Hypothalamus (tissue), 51 donors: ENCODE results near the gene HS3ST6.
A peak's percentile ranks its signal among the peaks of the same experiment; 100 is the strongest.
"Not testable (repeated sequence)": the region's sequence is repeated elsewhere in the genome, so short reads cannot be mapped to it uniquely, and the experiment has no call there.

Source experiments
- DNase-seq, 51 donors: peaks; one replicate each; lab custom pipeline; 2025; lab: John Stamatoyannopoulos, UW

The HS3ST6 gene

DNA sequence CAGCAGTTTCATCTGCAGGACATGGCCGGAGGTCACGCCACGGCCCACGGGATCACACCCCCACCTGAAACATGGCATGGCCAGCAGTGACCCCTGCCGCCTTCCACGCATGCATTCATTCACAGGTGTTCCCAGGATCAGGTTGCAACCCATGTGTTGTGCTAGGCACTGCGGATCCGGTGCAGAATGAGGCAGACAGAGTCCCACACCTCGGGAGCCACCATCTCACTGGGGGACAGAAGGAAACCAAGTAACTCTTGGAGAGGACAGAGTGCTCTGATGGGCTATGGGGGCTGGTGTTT, 29.1 kb upstream of the HS3ST6 start:
- DNase-seq, result no peak

DNA sequence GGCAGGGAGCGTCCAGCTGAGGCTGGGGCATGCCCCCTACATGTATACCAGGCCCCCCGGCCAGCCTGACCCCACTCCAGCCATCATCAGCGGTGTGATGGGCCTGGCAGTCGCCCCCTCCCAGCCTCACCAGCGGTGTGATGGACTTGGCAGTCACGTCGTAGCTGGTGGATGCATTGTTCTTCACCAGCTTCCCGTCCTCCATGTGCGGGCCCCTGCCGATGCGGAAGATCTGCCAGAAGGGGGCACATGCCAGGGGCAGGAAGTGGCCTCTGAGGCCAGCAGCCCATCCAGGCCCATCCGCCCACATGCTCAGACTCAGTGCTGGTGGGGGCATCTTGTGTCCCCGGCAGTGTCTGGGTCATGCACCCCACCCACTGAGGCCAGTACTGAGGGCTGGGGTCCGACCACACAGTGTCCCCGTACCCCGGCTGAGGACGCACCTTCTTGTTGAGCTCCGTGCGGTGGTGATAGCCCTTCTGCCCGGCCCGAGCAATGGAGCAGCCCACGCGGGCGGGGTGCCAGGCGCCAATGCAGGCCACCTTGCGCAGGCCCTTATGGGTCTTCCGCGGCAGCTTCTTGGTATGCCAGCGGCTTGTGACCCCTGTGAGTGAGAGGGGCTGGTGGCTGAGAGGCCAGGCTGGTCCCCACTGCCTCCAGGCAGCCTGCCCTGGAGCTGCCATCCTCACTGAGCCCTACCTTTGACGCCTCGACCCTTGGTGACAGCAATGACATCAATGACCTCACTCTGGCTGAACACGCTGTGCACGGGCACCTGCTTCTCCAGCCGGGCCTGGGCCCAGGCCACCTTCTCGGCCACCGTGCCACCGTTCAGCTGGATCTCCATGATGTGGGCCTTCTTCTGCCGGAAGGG, 28.5 kb upstream of the HS3ST6 start:
- no peak for DNase-seq

DNA sequence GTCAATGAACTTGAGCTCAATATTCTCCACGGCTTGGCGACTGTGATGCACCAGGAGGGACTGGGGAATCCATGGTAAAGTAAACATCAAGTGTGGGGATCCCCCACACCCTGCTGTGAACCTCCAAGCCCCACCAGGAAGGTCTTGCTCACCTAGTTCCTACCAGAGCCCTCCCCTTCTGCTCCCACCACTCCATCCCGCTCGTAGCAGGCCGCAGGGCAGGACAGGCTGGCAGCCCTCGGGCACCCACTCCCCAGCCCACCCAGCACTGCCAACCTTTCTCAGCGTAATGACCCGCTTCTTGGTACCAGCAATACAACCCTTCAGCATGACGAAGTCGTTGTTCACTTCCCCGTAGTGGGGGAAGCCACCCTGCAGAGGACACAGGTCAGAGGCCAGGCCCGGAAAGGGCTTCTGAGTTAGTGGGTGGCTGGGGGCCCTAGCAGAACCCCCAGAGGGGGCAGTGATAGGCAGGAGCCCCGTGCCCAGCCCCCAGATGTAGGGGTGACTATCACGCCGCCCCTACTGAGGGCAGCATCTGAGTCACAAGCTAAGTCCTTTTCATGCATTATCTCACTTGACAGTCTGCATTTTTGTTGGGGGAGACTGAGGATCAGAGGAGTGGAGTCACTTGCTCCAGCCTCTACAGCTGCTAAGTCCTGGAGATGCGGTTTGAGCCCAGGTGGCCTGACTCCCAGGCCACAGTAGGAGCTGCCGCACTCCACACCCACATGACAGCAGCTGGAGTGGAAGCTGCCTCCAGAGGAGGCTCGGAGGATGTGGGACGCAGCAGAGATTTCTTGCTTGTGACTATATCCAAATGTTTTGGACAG, 27.6 kb upstream of the HS3ST6 start:
- DNase-seq, result no peak

DNA sequence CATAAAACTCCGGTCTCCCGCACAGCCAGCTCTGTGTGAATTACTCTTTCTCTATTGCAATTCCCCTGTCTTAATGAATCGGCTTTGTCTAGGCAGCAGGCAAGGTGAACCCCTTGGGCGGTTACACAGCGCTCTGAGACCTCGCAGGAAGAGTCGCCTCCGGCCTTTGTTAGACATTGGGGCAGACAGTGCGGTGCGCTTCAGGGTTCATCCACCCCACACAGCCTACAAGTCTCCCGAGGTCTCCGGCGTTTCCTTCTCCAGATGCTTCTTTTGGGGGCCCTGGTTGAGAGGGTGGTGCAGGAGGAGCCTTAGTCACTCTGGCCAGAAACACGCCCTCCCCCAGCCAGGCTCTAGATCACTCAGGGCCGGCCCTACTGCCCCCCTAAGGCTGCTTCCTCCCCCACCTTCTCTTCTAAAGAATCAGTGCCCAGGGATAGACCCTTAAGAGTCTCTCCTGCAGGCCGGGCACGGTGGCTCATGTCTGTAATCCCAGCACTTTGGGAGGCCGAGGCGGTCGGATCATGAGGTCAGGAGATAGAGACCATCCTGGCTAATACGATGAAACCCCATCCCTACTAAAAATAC, 26.5 kb upstream of the HS3ST6 start:
- DNase-seq, result no peak

DNA sequence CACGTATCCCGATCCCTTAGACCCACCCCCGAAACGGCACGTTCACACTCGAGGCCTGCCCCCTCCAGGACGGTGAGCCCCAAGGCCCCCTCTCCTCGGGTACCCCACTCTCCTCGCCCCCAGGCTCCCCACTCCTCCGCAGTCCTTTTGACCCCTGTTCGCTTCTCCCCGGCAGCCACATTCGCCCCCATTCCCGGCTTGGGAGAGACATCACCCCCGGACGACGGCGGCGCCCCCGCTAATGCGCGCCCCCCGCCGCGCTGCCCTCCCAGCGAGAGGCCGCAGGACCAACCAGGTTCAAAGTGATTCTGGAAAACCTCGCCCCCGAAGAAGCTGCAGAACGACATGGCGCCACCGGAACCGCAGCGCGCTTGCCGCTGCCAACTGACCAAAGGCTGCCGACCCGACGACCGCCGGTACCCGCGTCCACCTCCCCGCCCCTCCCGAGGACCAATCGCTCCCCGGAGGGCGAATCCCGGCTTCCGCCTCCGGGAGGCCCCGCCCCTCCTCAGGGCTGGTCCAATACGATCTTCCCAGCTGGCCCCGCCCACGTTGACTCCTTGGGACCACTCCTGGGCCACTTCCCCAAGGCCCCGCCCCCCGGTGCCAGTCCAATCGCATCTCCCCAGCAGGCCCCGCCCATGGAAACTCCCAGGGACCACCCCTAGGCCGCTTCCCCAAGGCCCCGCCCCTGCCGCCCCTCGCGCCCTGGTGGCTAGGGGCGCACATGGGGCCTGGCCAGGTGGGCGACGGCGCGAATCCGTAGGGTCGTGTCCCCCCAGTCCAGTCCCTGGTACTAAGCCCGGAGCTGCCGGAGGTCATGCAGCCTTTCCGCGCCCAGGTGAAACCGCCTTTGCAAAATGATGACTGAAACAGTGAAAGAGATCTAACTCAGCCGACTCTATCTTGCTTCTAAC, 24.9 kb upstream of the HS3ST6 start, which contains the start of gene MSRB1:
Gene MSRB1 (minus strand): TSS at position 390 of the 917 bp plus-strand sequence. CDS start 43 bp downstream, at position 347.
- DNase-seq, result peak; percentile 62 to 100 (median 98)

DNA sequence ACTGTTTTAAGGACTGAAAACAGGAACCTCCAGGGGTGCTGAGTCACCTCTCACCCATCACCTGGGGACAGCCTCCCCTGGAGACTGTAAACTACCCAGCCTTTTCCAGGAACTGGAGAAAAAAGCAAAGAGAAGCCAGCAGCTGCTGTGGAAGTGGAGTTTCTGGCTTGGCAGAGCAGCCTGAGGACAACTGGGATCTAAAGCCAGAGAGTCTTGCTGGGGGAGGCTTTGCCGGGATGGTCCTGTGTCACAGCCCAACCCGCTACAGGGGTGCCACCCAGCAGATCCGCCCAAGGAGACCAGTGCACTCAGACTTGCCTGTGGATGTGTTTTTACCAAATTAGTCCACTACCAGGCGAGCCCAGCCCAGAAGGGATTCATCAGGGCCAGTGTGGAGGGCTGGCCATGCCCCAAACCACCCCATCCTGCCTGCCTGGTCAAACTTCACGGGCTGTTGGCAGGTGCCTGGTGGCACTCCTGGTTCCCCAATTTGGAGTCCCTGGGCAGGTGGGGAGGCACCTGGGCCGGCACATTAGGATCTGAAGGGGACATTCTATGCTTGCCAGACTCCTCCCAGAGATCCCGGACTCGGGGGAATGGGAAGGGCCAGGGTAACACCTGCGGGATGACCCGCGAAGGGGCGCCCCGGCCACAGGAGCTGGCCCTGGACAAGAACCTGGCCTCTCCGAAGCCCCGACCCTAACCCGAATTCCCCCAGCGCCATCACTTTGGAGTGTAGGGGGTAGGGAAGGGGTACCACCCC, 24.0 kb upstream of the HS3ST6 start:
- peak in 2 of 51 donors; percentile 6 to 12 for DNase-seq

DNA sequence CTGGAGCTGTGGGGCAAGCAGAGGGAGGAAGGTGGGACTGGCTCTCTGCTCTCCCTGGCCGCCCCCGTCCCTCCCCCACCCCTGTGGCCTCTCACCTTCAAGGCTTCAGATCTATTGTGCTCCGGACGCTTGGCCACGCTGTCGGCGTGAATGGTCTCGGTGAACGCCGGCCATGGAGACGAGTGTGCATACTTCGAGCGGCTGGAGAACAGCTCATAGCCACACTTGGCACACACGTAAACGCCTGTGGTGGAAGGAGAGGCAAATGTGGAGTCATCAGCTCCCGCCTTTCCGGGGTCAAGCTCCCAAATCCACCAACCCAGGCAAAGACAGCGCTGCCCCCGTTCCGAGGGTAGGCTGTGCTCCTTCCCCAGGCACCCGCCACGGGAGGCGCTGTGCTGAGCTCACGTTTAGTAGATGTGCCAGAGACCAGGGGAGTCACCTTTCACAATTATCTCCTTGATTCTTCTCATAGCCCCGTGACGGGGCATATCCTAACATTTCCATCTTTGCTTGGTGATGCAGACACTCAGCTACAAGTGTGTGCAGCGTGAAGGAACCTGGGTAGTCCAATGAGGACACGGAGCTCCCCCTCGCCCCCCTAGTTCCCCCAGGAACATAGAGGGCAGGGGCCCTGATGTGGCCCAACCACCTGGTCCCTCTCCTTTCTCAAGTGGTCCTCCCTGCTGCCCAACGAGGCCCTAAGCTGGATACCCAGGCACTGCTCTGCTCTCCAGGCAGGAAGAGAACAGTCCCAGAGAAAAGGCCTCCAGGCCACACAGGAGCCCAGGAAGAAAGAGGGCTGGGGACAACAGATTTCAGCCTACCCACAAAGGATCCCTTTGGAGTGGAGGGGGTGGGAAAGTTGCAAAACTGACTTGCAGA, 23.2 kb upstream of the HS3ST6 start:
- DNase-seq, result no peak

DNA sequence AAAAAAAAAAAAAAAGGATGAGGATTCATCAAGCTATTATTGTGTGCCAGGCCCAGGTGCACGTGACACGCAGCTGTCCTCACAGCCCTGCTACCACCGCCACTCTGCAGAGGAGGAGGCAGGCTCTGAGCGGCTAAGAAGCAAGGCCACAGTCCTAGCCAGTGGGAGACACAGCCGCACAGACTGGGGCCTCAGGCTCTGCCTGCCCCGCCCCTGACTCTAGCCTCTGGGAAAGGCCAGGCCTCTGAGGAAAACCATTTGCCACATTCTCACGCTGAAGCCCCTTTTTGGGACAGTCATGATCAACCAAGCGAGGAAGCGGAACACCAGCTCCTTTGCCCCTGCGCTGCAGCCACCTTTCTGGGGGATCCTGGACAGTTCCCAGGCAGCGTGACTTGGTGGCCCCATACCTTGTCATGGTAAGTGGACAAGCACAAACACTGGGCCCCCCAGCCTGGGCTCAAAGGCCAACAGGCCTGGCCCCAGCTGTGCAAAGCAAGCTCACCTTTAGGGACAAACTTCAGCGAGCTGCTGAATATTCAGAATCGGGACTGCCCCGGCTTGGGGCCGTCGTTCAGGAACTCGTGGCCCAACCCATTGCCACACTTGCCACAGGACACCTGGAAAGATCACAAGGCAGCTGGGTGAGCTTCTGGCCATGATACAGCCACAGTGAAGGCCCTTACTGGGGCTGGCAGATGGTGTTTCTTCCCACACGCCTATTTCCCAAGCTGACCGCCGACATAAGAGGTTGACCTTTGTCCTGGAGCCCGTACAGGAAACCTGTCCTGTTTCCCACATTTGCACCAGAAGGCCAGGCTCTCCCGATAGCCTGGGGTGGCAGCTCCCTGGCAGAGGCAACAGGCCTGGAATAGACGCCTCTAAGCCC, 22.3 kb upstream of the HS3ST6 start:
- DNase-seq, result no peak

DNA sequence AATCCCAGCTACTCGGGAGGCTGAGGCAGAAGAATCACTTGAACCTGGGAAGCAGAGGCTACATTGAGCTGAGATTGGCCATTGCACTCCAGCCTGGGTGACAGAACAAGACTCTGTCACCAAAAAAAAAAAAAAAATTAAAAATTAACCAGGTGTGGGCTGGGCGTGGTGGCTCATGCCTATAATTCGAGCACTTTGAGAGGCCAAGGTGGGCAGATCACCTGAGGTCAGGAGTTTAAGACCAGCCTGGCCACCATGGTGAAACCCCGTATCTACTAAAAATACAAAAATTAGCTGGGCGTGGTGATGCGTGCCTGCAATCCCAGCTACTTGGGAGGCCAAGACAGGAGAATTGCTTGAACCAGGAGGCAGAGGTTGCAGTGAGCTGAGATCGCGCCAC, 21.6 kb upstream of the HS3ST6 start:
- not testable (repeated sequence) for DNase-seq

DNA sequence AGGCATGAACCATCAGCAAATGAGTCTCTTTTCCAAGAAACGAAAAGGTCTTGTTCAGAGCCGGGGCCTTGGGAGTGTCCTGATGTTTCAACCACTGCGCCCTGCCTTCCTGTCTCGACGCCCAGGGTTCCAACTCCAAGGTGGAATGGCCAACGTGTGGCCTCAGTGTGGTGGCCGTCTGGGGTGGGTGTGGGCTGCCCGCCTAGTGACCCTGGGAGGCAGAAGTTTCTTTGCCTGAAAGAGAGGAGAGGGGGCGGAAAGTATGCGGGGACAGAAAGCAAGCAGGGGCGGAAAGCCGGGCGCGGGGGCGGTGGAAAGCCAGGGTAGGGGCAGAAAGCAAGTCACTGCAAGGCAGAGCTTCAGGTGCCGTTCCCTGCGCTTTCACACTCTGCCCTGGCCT, 20.7 kb upstream of the HS3ST6 start:
- DNase-seq, result no peak

DNA sequence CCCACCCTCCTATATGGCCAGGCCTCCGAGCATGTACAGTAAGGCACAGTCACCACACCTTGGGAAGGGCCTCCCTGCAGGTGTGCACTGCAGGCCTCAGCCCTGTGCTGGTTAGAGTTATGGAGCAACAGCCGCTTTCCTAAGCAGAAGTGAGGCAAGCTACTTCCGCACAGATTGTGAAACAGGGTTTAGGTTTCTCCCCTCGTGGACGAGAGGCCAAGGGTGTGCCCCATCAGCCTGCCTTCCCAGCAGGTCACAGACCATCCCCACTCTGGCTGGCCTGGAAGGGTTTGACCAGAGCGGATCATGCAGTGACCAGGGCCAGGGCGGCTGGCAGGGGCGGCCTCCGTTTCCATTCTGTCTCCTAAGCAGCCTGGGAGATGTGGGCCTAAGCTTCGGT, 20.1 kb upstream of the HS3ST6 start:
- peak in 2 of 51 donors; percentile 15 to 18 for DNase-seq

DNA sequence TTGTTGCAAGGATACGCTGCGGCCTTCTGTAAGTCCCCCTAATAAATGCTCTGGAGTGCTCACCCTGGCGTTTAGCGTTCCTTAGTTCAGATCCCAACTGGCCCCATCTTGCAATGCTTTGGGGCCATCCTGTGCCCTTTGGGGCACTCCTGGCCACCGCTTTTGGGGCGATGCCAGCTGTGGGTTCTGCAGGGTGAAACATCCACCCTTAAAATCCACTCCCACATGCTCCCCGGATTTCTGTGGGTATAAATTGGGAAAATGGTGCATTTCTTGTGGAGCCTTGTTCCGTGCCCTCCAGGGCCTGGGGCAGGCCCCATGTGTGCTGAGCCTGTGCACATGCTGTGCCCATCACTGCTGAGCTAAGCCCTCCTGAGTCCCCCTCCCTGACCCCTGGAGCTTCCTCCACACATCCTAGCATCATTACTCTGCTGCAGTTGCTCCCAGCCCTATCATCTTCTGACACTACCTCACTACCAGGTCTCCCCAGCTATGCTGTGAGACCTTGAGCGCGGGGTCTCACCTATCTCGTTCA, 18.8 kb upstream of the HS3ST6 start:
- no peak for DNase-seq

DNA sequence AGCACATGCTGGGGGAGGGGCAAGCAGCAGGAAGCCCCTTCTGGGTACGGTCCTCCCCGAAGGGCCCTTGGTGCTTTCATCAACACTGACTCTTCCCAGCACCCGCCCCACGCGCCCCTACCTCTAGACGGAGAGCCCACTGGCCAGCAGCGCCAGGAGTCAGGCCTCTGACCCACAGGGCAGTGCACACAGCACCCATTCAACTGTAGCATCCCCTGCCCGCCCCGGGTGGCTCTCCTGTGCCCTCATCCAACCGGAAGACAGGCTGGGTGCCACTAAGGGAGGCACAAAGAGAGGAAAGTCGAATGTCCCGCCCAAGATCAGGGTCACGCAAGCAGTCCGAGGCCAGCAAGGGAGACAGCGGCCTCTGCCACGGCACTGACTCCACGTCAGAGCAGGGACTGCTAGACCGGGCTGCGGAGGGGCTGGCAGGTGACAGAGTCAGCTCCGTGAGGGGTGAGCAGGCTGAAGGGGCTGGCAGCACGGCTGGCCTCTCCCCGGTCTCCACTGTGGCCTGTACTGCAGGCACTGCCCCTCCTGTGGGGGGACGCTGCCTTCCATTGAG, 15.0 kb upstream of the HS3ST6 start:
- no peak for DNase-seq

DNA sequence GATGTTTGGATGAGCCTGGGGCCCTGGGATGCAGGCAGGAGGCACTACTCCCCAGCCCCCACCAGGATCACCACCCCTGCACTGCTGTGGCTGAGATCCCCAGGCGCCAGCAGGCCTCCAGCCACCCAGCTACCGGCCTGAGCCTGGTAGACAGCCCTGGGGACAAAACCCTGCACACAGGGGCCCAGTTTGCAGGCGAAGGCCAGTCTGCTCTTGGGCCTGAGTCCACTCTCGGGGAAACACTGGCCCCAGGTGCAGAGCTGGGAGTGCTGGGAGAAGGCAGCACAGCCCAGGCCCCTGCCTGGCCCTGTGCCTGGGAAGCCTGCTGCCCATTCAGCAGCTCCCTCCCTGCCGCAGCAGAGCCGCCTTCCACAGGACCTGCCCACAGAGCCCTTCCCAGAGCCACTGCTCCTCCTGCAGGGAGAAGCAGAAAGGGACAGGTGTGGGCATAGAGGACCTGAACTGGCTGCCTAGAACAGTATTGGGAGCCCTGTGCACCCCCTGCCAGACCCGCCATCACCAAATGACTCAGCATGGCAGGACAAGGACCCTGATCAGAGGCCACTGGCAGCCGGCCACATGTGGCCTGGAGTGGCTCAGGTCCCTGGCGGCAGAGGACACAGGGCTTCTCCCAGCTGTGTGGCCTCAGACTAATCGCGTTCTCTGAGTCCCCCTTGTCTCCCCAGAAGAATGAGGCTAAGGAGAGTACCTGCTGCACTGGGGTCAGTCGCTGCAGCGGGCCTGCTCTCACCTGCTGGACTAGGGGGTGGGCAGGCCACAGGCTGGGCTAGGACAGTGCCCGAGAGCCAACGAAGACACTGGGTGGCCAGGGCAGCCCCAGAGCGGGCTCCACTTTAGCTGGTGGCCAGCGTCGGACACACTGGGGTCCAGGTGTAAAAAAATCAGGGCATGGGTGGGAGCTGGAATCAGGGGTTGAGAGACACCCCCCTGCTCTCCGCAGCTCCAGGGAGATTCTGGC, 14.1 kb upstream of the HS3ST6 start:
- peak in 1 of 51 donors; percentile 4 for DNase-seq

DNA sequence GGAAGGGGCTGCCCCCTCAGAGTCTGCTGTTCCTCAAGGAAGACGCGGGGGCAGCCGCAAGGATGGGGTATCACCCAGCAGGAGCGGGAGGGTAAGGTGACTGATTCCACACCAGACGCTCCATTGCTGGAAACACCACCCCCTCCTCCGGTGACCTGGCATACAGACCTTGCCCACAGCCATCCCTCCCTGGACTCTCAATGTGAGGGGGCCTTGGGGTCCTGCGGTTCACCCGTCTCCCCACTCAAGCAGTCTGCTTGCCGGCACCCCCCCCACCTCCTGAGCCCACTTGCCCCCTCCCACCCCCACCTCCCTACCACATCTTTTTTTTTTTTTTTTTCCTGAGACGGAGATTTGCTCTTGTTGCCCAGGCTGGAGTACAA, 12.1 kb upstream of the HS3ST6 start:
- DNase-seq, result no peak
